RWPE1 (cell line): ENCODE measurements around the gene AGT.

ENCODE experiments used
- CTCF ChIA-PET: fragments of 350-600 bp; sonication (Branson Sonifier 250); formaldehyde crosslinking; extraction: SDS; loops from one replicate; lab custom pipeline; 2021; lab: Yijun Ruan, JAX
- POLR2A ChIA-PET: fragments of 400-600 bp; formaldehyde crosslinking; extraction: SDS; loops from one replicate; lab custom pipeline; 2020; ENCODE audit warnings: antibody characterized with exemption; ENCODE audit not compliant: low non-redundant PET; lab: Yijun Ruan, JAX
- DNase-seq: peaks from one replicate; pipeline ENCODE4 v3.0.0; 2012; ENCODE audit warnings: low spot score
- H3K27ac ChIP-seq: fragments of 450-650 bp; 2 replicates; pipeline ENCODE4 v1.5.1; 2017
- CTCF ChIP-seq: fragments of 450-650 bp; conservative IDR thresholded peaks from 2 replicates; pipeline ENCODE4 v1.5.1; 2017; ENCODE audit warnings: low read depth, mild to moderate bottlenecking

Gene AGT

GRCh38 chr1:230750576-230750975 lies 36.7 kb upstream of the AGT start:
- TF ChIP-seq CTCF: no peak
- no peak for DNase-seq
- ChIA-PET POLR2A (no interaction called here), CTCF (no interaction called here)
- no peak overlapping the region for H3K27ac ChIP-seq

GRCh38 chr1:230749635-230750034 lies 35.7 kb upstream of the AGT start:
- ChIA-PET CTCF (no interaction called here), POLR2A (no interaction called here)

GRCh38 chr1:230749150-230749549 lies 35.2 kb upstream of the AGT start:
- no peak overlapping the region for H3K27ac ChIP-seq
- ChIA-PET CTCF (no interaction called here), POLR2A (no interaction called here)
- no peak for TF ChIP-seq CTCF
- DNase-seq: no peak

More at GRCh38 chr1:230749635-230750034, 35.7 kb upstream of the AGT start:
- H3K27ac ChIP-seq: no peak overlapping the region
- no peak for DNase-seq
- no peak for TF ChIP-seq CTCF

- no peak overlapping the region for H3K27ac ChIP-seq
- no peak for DNase-seq
- CTCF ChIA-PET: interaction anchor here (0.9 kb wide), 1 partner anchor 21 kb away, joined by 3 read pairs; no protein-coding TSS in a partner anchor
- POLR2A ChIA-PET: no interaction called here
- no peak for TF ChIP-seq CTCF
Observed at GRCh38 chr1:230747890-230748800, 34.2 kb upstream of the AGT start.

- DNase-seq: no peak
- ChIA-PET CTCF (interaction anchor here (0.9 kb wide), 1 partner anchor 22 kb away, joined by 3 read pairs; no protein-coding TSS in a partner anchor), POLR2A (no interaction called here)
- TF ChIP-seq CTCF: no peak
- H3K27ac ChIP-seq: no peak within 1 kb of the TSS
Observed at GRCh38 chr1:230747127-230747730, 33.3 kb upstream of the AGT start, which contains the start of gene CAPN9. CAPN9 (plus strand) TSS chr1:230747388; CDS start chr1:230747497, 109 bp downstream.

- H3K27ac ChIP-seq: no peak overlapping the region
- no peak for DNase-seq
- ChIA-PET POLR2A (no interaction called here), CTCF (no interaction called here)
- TF ChIP-seq CTCF: no peak
Observed at GRCh38 chr1:230746617-230747016, 32.7 kb upstream of the AGT start.
